NCI-H510A treated with DMSO at 0.1 percent for 48 hours (cell line): ENCODE data around the gene SUN5.

Source experiments
- DNase-seq: peaks from one replicate; lab custom pipeline; 2025; lab: John Stamatoyannopoulos, UW

Gene SUN5

DNA sequence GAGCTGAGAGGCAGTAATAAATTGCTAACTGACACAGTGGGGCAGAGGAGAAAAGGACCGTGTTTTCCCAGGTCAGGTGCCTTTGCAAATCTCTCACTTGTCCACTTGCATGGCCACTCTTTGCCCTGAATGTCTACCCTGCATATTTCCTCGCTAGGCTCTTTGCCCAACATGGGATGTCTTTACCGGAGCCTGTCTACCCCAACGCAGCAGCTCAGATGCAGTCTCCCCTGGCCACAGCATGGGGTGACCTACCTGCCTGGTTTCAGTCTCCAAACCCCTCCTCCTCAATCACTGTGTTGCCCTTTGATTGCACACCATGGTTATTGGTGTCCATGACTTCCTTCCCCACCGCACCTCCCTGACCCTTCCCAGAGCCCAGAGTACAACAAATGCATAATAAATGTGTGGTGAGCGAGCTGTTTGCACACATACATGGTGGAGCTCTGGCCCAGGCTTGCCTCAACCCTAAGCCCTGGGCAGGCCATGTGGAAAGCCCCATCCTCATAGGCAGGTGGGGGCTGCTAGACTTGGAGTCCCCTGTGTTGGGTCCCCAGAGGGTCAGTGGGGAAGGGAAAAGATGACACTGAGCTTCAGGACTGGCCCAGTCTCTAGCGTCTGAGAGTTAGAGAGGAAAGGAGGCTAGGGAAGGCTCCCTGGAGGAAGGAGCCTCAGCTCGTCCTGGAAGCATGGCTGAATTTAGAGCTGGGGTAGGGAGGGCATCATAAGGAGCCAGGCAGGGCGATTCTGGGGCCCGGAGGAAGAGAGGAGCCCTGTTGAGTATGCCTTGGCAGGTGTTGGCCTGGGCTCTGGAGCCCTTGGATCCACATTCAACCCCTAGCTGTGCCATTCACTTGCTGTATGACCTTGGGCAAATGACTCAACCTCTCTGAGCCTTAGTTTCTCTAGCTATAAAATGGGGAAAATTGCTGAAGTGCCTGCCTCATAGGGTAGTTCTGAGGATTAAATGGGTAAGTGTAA lies 22.8 kb upstream of the SUN5 start:
- no peak for DNase-seq

GRCh38 chr20:33026072-33026778 lies 22.0 kb upstream of the SUN5 start:
- no peak for DNase-seq

- no peak for DNase-seq
These were observed 21.2 kb upstream of the SUN5 start for GRCh38 chr20:33025318-33025876.

GRCh38 chr20:33024609-33025317 lies 20.5 kb upstream of the SUN5 start:
- DNase-seq = no peak

- DNase-seq = no peak
These were observed 20.0 kb upstream of the SUN5 start for GRCh38 chr20:33024243-33024560.

DNA sequence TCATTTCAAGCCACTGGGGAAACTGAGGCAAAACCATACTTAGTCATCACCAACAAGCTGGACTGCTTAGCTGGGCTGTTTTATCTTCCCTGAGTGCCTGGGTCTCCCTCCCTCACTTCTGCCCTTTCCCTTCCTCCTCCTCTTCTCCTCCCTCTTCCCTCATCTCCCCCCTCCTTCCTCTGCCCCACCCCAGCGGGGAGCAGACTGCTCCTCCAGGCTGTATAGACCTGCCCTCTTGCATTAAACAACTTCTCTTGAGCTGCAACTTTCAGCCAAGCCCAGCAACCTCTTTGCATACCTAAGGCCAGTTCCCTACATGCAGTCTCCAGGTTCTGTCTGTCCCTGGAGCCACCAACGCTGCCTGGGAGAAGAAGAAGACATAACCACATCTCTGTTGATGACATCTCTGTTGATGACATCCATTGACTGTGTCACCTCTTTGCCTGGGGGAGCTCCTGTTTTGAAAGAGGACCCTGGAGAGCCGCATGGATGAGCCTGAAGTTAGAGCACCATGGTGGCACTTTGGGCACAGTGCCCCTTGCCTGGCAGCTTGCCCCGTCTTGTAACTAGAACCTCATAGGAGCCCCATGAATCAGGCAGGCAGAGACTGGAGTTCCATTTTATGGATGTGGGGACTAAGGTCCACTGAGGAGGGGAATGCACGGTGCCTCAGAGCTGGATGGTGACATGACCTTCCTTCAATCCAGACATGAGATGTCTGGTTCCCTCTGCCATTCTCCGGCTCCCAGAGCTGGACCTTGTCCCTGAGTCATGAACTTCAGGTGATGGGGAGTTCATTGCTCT lies 19.4 kb upstream of the SUN5 start:
- DNase-seq = no peak

DNA sequence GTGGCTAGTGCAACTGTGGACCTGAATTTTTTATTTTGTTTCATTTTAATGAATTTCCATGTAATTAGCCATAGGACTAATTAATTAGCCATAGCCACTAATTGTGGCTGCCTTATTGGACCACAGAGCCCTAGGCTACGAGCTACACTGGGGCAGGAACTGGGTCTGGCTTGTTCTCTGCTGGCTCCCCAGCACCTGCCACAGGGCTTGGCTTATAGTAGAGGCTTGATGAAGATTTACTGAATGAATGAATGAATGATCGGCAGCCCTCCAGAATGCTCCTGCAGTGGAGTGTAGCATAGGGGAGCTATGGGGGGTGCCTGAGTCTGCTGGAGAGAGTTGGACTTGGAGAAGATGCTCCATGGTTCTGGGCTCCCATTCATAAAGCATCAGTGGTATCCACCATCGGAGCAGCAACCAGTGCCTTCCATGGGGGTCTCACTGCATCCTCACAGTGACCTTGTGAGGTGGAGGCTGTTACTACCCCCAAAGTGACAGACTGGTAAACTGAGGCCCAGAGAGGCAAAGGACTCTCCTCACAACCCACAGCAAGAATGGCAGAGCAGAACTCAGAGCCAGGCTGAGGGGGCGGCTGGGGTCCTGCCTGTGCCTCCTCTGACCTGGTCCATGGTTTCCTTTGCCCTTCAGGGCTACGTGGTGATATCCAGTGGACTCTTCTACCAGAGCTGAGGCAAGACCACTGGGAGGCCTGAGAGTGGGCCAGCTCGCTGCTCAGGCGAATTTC lies 18.6 kb upstream of the SUN5 start:
- no peak for DNase-seq

GRCh38 chr20:33022289-33022688 lies 18.1 kb upstream of the SUN5 start:
- DNase-seq = no peak

GRCh38 chr20:33021879-33022278 lies 17.6 kb upstream of the SUN5 start:
- no peak for DNase-seq

DNA sequence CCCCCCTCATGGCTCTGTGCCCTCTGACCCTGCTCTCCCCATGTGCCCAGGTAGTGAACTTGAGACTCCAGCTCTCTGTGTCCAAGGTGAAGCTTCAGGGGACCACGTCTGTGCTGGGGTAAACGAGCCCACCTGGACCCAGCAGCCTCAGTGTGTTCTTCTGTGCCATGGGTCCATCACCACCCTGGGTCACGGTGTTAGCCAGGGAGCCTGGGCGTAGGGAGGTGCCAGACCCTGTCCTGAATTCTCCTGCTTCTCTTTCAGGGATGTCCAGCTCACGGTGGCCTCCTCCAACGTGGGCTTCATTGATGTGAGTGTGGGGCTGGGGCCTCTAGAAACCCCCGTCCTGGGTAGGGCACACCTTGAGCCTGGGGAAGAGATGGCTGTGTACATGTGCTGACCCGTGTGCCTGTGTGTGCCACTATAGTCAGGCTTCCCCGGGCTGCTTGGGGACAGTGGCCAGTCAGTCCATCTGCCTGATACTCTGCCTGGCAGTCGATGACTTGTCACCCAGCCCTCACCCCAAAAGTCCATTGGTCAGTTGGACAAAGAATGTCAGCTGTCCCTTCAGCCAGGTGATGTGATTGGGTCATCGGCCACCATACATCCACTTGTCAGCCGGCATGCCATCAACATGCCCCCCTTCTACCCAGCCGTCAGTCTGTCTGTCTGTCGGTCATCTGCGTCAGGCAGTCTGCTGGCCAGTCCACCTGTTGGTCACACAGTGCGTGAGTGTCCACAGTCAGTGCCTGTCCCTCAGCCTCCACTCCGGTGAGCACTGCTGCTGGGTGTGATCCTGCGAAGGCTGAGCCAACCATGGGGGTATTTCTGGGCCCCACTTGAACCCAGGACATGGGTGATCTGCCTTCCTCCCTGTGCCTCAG lies 16.3 kb upstream of the SUN5 start:
- no peak for DNase-seq

DNA sequence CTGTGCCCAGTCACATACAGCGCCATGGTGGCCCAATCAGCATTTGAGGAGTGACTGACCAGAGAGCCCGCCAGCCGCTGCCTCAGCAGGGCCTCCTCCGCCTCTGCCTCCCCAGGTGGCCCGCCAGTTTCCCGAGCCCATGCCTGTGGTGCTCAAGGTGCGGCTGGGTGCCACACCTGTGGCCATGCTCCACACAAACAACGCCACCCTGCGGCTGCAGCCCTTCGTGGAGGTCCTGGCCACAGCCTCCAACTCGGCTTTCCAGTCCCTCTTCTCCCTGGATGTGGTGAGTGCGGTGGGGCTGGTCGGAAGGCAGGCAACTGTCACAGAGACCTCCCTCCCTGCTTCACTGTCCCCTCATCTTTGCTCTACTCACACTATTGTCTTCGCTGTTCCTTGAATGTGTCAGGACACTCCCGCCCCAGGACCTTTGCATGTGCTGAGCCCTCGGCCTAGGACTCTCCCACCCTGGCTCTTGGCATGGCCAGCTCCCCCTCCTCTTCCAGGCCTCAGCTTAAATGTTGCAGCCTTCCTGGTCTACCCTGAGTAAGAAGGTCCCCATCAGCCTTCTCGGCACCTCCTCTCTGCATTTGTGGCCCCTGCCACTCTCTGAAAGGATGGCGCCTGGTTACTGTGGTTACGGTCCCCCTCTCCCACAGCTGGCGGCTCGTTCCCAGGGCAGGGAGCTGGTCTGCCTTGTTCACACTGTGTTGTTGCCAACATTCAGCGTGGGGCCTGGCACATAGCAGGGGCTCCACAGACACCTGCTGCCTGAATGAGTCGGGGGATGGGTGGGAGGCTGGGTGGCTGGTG lies 15.4 kb upstream of the SUN5 start:
- DNase-seq = no peak

DNA sequence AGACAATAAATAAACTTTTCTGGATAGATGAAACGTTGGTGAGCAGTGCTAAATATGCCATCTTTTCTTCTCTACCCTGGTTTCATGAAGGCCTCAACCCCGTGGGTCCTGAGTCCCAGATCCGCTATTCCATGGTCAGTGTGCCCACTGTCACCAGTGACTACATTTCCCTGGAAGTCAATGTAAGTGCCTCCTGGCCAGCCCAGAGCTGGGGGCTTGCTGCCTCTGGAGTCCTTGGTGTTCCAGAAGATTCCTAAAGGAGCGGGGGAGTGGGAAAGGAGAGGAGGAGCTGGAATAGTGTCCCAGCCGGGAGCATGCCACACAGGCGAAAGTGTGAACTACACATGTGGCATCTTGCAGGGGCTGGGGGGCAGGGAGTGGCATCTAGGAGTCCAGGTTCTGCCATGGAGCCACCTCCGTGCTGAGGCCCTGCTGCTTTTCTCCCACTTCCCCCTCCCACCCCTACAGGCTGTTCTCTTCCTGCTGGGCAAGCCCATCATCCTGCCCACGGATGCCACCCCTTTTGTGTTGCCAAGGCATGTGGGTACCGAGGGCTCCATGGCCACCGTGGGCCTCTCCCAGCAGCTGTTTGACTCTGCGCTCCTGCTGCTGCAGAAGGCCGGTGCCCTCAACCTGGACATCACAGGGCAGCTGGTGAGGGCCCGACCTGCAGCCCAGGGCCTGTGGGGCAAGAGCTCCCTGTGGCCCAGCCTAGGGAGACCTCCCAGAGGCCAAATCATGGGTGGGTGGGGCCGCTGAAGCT lies 14.1 kb upstream of the SUN5 start:
- DNase-seq = no peak

- DNase-seq = no peak
These were observed 13.3 kb upstream of the SUN5 start for GRCh38 chr20:33017542-33017941.

DNA sequence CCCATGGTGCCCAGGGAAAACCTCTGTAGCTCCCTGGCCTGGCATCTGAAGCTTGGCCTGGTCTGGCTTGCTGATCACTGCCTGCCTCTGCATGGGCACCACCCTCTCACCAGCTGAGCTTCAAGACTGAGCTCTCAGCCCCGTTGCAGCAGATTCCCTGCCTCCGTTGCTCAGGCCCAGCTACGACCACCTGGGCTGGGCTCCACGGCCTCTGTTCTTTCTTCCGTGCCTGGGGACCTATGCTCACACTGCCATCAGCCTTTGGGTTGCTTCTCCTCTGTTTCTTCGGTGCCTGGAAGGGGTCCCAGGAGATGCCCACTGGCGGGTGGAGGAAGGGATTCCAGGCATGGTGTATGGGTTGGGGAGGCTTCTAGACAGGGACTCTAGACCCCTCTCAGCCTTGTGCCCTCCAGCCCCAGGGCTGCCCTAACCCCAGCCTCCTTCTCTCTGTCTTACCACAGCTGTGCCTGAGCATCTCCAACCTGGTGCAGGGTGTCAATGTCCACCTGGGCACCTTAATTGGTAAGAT lies 12.4 kb upstream of the SUN5 start:
- DNase-seq = no peak

DNA sequence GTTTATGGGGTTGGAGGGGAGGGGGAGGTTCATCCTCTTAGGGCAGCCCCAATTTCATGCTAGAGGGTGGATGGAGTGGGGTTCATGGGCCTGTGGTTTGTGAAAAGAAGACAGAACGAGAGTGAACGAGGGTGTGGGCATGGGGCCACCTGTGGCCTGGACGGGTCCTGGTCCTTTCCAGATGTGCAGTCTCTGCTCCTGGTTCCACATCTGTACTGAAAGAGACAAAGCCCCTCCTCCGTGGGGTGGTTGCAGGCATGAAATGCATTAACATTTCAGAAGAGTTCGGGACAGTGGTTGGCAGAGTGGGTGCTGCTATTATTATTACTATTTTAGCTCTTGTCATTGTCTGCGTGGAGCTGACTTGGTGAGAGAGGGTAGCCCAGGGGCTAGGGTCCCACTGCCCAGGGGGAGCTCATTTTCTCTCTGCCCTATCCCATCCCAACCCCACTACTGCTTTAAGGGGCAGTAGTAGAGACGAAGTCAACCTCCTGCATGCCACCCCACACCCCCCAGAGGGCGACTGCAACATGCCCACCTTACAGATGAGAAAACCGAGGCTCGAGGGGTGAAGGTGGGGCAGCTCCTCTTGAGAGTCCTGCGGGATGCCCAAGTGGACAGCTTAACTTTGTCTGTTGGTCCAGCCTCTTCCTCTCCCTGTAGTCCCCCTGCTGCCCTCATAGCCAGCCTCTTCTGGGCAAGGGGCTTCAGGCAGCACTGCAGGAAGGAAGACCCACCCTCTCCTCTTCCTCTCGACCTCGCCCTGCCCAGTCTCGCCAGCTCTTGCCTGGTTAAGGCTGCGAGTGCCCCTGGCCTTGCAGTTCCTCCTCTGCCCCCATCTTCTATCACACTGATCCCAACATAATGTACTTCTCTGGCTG lies 11.7 kb upstream of the SUN5 start:
- DNase-seq = no peak

DNA sequence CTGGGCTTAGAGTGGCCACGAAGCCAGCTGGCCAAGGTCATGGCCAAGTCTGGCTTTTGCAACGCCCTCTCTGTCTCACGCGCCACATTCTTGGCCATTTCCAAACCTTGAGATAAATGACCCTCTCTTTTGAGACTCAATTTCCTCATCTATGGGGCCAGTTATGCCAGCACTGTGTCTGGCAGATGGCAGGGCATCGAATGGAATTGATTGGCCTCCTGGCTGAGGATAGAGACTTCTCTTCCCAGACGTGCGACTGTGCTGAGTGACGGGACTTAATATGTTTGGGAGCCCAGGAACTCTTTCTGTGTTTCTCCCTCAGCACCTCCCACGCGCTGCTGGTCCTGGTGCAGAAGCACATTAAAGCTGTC lies 10.9 kb upstream of the SUN5 start:
- DNase-seq = no peak
